HG02798 (cell line): ENCODE data around the gene CDON.

Experiments used
- ATAC-seq: cut with Tn5 transposase; IDR thresholded peaks from one replicate; pipeline ENCODE4 v1.9.1; 2021; ENCODE audit warnings: mild to moderate bottlenecking; ENCODE audit not compliant: unreplicated experiment, poor library complexity

CDON gene

GRCh38 chr11:125967515-125967914 is 95.2 kb downstream of the CDON start:
- ATAC-seq = no peak

GRCh38 chr11:125960771-125961170 is 101.9 kb downstream of the CDON start:
- ATAC-seq = no peak

- ATAC-seq = no peak
These were observed 102.7 kb downstream of the CDON start for GRCh38 chr11:125959931-125960330.

- no peak for ATAC-seq
These were observed 103.2 kb downstream of the CDON start for GRCh38 chr11:125959511-125959910.

GRCh38 chr11:125958872-125959400 is 103.7 kb downstream of the CDON start:
- ATAC-seq = no peak

- no peak for ATAC-seq
These were observed 104.9 kb downstream of the CDON start for GRCh38 chr11:125957618-125958332.

- ATAC-seq = no peak
These were observed 106.1 kb downstream of the CDON start for GRCh38 chr11:125956391-125957134.

GRCh38 chr11:125955856-125956255 is 106.8 kb downstream of the CDON start:
- ATAC-seq = no peak

- ATAC-seq = no peak
These were observed 107.6 kb downstream of the CDON start for GRCh38 chr11:125954945-125955640.

GRCh38 chr11:125954123-125954944 is 108.3 kb downstream of the CDON start:
- no peak for ATAC-seq

GRCh38 chr11:125953401-125953935 is 109.2 kb downstream of the CDON start:
- ATAC-seq = no peak

- no peak for ATAC-seq
These were observed 109.7 kb downstream of the CDON start for GRCh38 chr11:125952973-125953372.

GRCh38 chr11:125952559-125952958 is 110.1 kb downstream of the CDON start:
- no peak for ATAC-seq

GRCh38 chr11:125951731-125952130 is 110.9 kb downstream of the CDON start:
- ATAC-seq = no peak

- ATAC-seq = no peak
These were observed 111.7 kb downstream of the CDON start for GRCh38 chr11:125950696-125951651.

- no peak for ATAC-seq
These were observed 112.5 kb downstream of the CDON start for GRCh38 chr11:125950178-125950490.

GRCh38 chr11:125949271-125950177 is 113.1 kb downstream of the CDON start:
- ATAC-seq = no peak
